Esophagus squamous epithelium (tissue), 4 donors: ENCODE measurements around the gene HIVEP1.

ENCODE experiments used
- POLR2A ChIP-seq, 4 donors: fragments of 450-650 bp; IDR thresholded peaks; one replicate each; pipeline ENCODE4 v1.6.1; 2017; ENCODE audit warnings: antibody characterized with exemption in 4 of 4, mild to moderate bottlenecking in 4 of 4, moderate library complexity in 3 of 4
- TF ChIP-seq, protein P1 (sequence below), 6 experiments: fragments of 450-650 bp in 4 of 6; fragments of 200-600 bp in 2 of 6; sonication (generic) in 2 of 6; IDR thresholded peaks; one replicate each; pipeline ENCODE4 v1.5.1; 2016 to 2019; ENCODE audit warnings: antibody characterized with exemption in 6 of 6, mild to moderate bottlenecking in 4 of 6, moderate library complexity in 4 of 6

DNA sequence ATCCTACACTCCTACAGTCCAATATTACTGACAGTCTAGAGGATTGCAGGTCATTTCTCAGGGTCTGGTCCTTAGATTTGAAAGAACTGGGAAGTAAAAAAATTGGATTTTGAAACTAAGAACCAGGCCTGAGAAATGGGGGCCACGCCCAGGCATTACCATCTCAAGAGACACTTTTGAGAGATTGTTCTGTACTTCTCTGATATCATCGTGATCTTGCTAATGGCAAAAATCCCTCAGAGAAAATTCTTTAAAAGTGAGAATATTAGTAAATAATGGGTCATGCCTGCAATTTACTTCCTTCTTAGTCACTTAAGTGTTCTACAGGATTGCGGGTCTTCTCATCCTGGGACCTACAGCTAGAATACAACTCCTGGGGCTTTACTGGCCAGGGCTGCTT lies 42.0 kb upstream of the HIVEP1 start:
- TF ChIP-seq, protein P1, sequence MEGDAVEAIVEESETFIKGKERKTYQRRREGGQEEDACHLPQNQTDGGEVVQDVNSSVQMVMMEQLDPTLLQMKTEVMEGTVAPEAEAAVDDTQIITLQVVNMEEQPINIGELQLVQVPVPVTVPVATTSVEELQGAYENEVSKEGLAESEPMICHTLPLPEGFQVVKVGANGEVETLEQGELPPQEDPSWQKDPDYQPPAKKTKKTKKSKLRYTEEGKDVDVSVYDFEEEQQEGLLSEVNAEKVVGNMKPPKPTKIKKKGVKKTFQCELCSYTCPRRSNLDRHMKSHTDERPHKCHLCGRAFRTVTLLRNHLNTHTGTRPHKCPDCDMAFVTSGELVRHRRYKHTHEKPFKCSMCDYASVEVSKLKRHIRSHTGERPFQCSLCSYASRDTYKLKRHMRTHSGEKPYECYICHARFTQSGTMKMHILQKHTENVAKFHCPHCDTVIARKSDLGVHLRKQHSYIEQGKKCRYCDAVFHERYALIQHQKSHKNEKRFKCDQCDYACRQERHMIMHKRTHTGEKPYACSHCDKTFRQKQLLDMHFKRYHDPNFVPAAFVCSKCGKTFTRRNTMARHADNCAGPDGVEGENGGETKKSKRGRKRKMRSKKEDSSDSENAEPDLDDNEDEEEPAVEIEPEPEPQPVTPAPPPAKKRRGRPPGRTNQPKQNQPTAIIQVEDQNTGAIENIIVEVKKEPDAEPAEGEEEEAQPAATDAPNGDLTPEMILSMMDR (IDR thresholded peaks at IDR 0.05): no peak
- TF ChIP-seq POLR2A (IDR thresholded peaks at IDR 0.05): no peak
